Measurements from ENCODE around the gene MSL3.

Gene MSL3

GRCh38 chrX:11751261-11751660 is 6.8 kb upstream of the MSL3 start:
- no peak for DNase-seq (ENCODE audit: low read depth)
- no peak for TF ChIP-seq CTCF (IDR thresholded peaks at IDR 0.05; ENCODE audit: insufficient read depth, low read depth, low read length, missing control alignments)

GRCh38 chrX:11753668-11754067 is 4.4 kb upstream of the MSL3 start:
- no peak for TF ChIP-seq CTCF (IDR thresholded peaks at IDR 0.05; ENCODE audit: insufficient read depth, low read depth, low read length, missing control alignments)
- H3K4me3 ChIP-seq (ENCODE audit: low read depth, low read length): no peak overlapping the region
- DNase-seq (ENCODE audit: low read depth): no peak

More at GRCh38 chrX:11751261-11751660, 6.8 kb upstream of the MSL3 start:
- H3K4me3 ChIP-seq (ENCODE audit: low read depth, low read length): no peak overlapping the region

- H3K4me3 ChIP-seq (ENCODE audit: low read depth, low read length): no peak overlapping the region
- no peak for TF ChIP-seq CTCF (IDR thresholded peaks at IDR 0.05; ENCODE audit: insufficient read depth, low read depth, low read length, missing control alignments)
- no peak for DNase-seq (ENCODE audit: low read depth)
Observed at GRCh38 chrX:11754958-11755645, 2.9 kb upstream of the MSL3 start.

GRCh38 chrX:11755724-11756123 is 2.3 kb upstream of the MSL3 start:
- peak overlapping the region; percentile 14; the same call in 1 of the 2 replicates for H3K4me3 ChIP-seq (ENCODE audit: low read depth, low read length)
- no peak for TF ChIP-seq CTCF (IDR thresholded peaks at IDR 0.05; ENCODE audit: insufficient read depth, low read depth, low read length, missing control alignments)
- no peak for DNase-seq (ENCODE audit: low read depth)

GRCh38 chrX:11756354-11757318 is 1.4 kb upstream of the MSL3 start:
- peak; percentile 74 for DNase-seq (ENCODE audit: low read depth)
- H3K4me3 ChIP-seq (ENCODE audit: low read depth, low read length): peak overlapping the region; percentile 70
- peak; percentile 30 for TF ChIP-seq CTCF (IDR thresholded peaks at IDR 0.05; ENCODE audit: insufficient read depth, low read depth, low read length, missing control alignments)

- peak overlapping the region; percentile 70 for H3K4me3 ChIP-seq (ENCODE audit: low read depth, low read length)
- DNase-seq (ENCODE audit: low read depth): no peak
- TF ChIP-seq CTCF (IDR thresholded peaks at IDR 0.05; ENCODE audit: insufficient read depth, low read depth, low read length, missing control alignments): no peak
Observed at GRCh38 chrX:11757397-11757718, 679 bp upstream of the MSL3 start.
